Measurements from ENCODE around the gene PLGLB1. TPM values are rescaled to one million over a fixed set of nuclear protein-coding genes. Genes with fewer than 3 reads are reported as not detected.
"Not testable (repeated sequence)": the region's sequence is repeated elsewhere in the genome, so short reads cannot be mapped to it uniquely, and the experiment has no call there.

PLGLB1 gene
- total RNA-seq = not detected
- long read RNA-seq = 0 reads

- DNase-seq (ENCODE audit: low spot score) = not testable (repeated sequence)
Measured at GRCh38 chr2:87021744-87022143, at the start of gene PLGLB1. PLGLB1 (minus strand) TSS chr2:87021844; CDS start chr2:87021783, 61 bp downstream.

GRCh38 chr2:87064305-87064704 is 42.7 kb upstream of the PLGLB1 start:
- not testable (repeated sequence) for DNase-seq (ENCODE audit: low spot score)

- not testable (repeated sequence) for DNase-seq (ENCODE audit: low spot score)
Measured at GRCh38 chr2:87063431-87063830, 41.8 kb upstream of the PLGLB1 start.

DNA sequence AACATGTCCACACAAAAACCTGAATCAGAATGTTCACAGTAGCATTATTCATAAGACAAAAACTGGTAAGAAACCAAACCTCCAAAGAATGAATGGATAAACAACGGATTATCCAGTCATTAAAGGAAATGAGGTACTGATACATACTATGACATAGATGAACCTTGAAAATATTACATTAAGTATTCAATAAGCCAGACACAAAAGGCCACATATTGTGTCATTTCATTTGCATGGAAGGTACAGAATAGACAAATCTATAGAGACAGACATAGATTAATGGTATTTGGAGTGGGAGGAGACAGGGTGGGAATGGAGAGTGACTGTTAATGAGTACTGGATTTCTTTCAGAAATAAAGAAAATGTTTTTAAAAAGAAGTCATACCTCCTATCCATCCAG is 39.9 kb upstream of the PLGLB1 start:
- not testable (repeated sequence) for DNase-seq (ENCODE audit: low spot score)

GRCh38 chr2:87057606-87058005 is 36.0 kb upstream of the PLGLB1 start:
- not testable (repeated sequence) for DNase-seq (ENCODE audit: low spot score)

DNA sequence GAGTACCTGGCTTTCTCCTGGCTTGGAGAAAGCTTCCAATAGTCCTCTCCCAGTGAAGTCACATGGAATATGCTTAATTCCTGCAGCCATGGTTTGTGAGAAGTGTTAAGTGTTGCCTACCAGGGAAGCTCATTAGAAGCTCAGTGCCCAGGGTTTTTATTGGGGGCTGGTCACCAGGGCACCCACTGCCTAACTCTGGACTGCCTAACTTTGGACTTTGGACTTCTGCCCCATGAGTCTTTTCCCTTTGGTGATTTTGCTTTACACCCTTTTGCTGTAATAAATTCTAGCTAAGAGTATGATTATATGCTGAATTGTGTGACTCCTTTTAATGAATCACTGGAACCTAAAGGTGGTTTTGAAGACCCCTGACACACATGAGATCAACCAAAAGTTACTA is 35.2 kb upstream of the PLGLB1 start:
- not testable (repeated sequence) for DNase-seq (ENCODE audit: low spot score)

- DNase-seq (ENCODE audit: low spot score) = not testable (repeated sequence)
Measured at GRCh38 chr2:87056435-87056834, 34.8 kb upstream of the PLGLB1 start.

DNA sequence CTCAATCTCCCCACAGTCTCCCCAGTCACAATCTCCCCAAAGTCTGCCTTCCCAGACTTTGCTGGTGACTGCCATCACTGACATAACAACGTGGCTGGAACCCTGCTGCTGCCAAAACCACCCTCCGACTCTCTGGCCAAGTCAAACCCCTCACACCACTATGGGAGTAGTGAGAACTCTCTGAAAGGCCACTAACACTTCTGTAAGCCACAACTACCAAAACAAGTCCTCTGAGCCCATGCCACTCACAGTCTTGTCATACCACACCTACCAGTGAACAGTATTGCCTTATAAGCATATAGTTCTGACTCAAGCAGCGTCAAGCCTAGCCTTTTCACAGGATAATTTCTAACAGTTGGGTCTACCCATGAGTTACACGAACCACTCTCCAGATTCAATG is 32.7 kb upstream of the PLGLB1 start:
- DNase-seq (ENCODE audit: low spot score) = not testable (repeated sequence)

DNA sequence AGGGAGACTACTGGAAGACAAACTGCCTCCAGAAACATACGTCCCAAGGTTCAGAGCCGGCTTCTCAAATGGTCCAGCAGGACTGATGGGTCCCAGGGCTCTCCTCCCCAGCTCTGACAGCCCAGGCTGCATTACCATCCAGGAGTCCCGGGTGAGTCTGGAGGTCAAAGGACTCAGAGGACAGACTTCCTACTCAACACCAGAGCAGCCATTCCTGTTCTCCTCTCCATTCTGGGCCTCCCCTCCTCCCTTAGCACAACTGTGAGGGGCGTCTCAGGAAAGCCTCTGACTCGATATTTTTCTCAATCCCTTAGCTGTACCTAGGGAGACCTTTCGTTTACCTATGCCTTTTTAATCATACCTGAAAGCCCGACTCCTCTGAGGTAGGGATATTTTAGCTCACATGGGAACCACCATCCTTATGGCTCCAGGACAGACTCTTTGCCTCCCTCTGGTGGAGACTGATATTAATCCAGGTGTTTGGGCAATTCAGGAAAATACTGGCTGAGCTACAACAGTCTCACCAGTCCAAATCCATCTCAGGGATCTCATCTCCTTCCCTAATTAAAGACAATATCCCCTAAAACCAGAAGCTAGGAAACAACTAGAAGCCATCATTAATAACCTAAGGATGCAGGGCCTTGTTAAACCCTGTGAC is 19.8 kb upstream of the PLGLB1 start:
- not testable (repeated sequence) for DNase-seq (ENCODE audit: low spot score)

GRCh38 chr2:87028607-87029006 is 7.0 kb upstream of the PLGLB1 start:
- not testable (repeated sequence) for DNase-seq (ENCODE audit: low spot score)

- DNase-seq (ENCODE audit: low spot score) = not testable (repeated sequence)
Measured at GRCh38 chr2:87026816-87027215, 5.2 kb upstream of the PLGLB1 start.

DNA sequence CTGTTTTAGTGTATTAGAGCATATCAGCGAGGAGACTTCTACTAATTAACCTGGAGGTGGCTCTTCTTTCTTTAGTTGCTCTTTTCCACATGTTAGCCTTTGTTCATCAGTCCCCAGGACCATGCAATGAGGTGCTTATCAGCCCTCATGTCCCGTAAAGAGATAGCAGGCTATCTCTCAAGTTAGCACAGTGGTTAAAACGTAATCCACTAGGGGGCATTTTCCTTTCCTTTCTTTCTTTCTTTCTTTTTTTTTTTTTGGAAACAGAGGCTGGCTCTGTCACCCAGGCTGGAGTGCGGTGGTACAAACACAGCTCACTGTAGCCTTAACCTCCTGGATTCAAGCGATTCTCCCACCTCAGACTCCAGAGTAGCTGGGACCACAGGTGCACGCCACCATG is 4.3 kb upstream of the PLGLB1 start:
- DNase-seq (ENCODE audit: low spot score) = not testable (repeated sequence)

GRCh38 chr2:87023988-87024615 is 2.5 kb upstream of the PLGLB1 start:
- not testable (repeated sequence) for DNase-seq (ENCODE audit: low spot score)

DNA sequence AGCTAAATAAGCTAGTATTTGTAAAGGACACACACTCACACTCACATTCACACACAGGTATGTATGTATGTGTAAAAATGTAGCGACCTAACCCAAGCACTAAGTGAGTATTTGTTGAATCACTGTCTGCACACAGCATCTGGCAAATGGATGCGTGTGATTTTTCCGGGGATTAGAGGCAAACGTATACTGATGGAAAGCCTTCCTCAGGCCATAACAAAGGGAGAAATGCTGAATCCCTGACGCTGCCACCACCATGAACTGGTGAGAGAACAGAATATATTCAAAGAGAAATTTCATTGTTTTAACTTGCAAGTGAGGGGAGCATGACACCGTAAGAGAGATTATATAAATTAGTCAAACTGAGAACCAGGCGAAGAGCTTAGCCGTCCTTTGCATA is 601 bp downstream of the PLGLB1 start:
- not testable (repeated sequence) for DNase-seq (ENCODE audit: low spot score)

DNA sequence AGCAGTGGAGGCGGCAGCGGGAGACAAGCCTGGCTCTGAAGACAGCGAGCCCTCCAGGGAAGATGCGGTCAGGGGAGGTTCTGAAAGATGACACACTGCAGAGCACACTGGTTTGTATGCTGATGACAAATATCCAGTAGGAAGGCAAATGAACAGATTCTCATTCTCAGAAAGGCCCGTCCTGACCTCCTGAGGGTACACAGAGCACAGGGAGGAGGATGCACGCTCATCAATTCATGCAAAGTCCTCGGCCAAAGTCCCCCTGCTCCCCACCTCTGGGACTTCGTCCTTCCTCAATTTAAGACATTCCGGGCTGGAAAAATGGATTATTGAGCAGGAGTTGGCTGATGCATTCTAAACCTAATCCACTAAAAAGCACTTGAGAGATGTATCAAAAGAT is 2.6 kb downstream of the PLGLB1 start:
- DNase-seq (ENCODE audit: low spot score) = not testable (repeated sequence)

GRCh38 chr2:87014489-87015169 is 7.0 kb downstream of the PLGLB1 start:
- not testable (repeated sequence) for DNase-seq (ENCODE audit: low spot score)

GRCh38 chr2:87004398-87004797 is 17.2 kb downstream of the PLGLB1 start:
- not testable (repeated sequence) for DNase-seq (ENCODE audit: low spot score)

Other genes starting within 250 kb of the PLGLB1 start
- gene CD8A, start 230.9 kb downstream of the PLGLB1 start, total RNA-seq = 2.8 TPM
- 0.67 TPM for gene CD8B, start 160.0 kb downstream of the PLGLB1 start, total RNA-seq
- gene RGPD1, start 79.7 kb downstream of the PLGLB1 start, total RNA-seq = 4.5 TPM